SK-N-SH (cell line): ENCODE measurements around the gene SMCP. TPM values are rescaled to one million over a fixed set of nuclear protein-coding genes. Genes with fewer than 3 reads are reported as not detected.

Experiments used
- CTCF ChIA-PET: fragments of 300-600, 350-600 bp; formaldehyde crosslinking; extraction: SDS; loops from one replicate; lab custom pipeline; 2021; lab: Yijun Ruan, JAX
- POLR2A ChIA-PET: fragments of 350-600 bp; sonication (Branson Sonifier 250); formaldehyde crosslinking; extraction: SDS; loops from one replicate; lab custom pipeline; 2020; ENCODE audit warnings: antibody characterized with exemption, inconsistent platforms; lab: Yijun Ruan, JAX
- DNase-seq: peaks from one replicate; pipeline ENCODE4 v3.0.0; 2012
- H2AFZ ChIP-seq: fragments of 200-600 bp; sonication (generic); 2 replicates; pipeline ENCODE4 v1.8.1; 2016; ENCODE audit warnings: antibody characterized with exemption, mild to moderate bottlenecking, low read depth
- H3F3A ChIP-seq: fragments of 200-600 bp; sonication (generic); replicated peaks from 2 replicates; pipeline ENCODE3; 2016; ENCODE audit warnings: antibody characterized with exemption, mild to moderate bottlenecking; ENCODE audit not compliant: insufficient read depth
- H3K27ac ChIP-seq, 2 experiments: fragments of 200-500 bp in 1 of 2; fragments of 200-600 bp in 1 of 2; sonication (Bioruptor generic) in 1 of 2; sonication (generic), shearing (Covaris generic) in 1 of 2; 2 replicates each; pipeline versions ENCODE4 v1.5.1 to v1.6.1; 2014 to 2016; ENCODE audit warnings: low read depth in 2 of 2, inconsistent platforms in 1 of 2, low read length in 1 of 2, mild to moderate bottlenecking in 1 of 2, mixed read lengths in 1 of 2
- H3K27me3 ChIP-seq: fragments of 200-600 bp; sonication (generic), shearing (Covaris generic); 2 replicates; pipeline ENCODE4 v1.6.1; 2016; ENCODE audit warnings: mixed run types; ENCODE audit not compliant: insufficient read depth
- H3K36me3 ChIP-seq, 2 experiments: fragments of 200-500 bp in 1 of 2; fragments of 200-600 bp in 1 of 2; sonication (Bioruptor generic) in 1 of 2; sonication (generic) in 1 of 2; replicated peaks in 1 of 2; 2 replicates each; pipeline versions ENCODE3 to v1.5.1; 2014 to 2016; ENCODE audit warnings: low read length in 1 of 2, mild to moderate bottlenecking in 1 of 2; ENCODE audit not compliant: insufficient read depth in 2 of 2, control insufficient read depth in 1 of 2
- H3K4me1 ChIP-seq, 2 experiments: fragments of 200-500 bp in 1 of 2; fragments of 200-600 bp in 1 of 2; sonication (Bioruptor generic) in 1 of 2; sonication (generic), shearing (Covaris generic) in 1 of 2; 2 replicates each; pipeline versions ENCODE4 v1.5.1 to v1.6.1; 2014 to 2016; ENCODE audit warnings: low read depth in 1 of 2, low read length in 1 of 2, mixed run types in 1 of 2; ENCODE audit not compliant: insufficient read depth in 2 of 2, control insufficient read depth in 1 of 2
- H3K4me2 ChIP-seq: fragments of 200-600 bp; sonication (generic), shearing (Covaris generic); 2 replicates; pipeline ENCODE4 v1.6.1; 2017; ENCODE audit warnings: mixed run types
- H3K4me3 ChIP-seq, 2 experiments: fragments of 200-500 bp in 1 of 2; fragments of 200-600 bp in 1 of 2; sonication (Bioruptor generic) in 1 of 2; sonication (generic), shearing (Covaris generic) in 1 of 2; 2 replicates each; pipeline versions ENCODE4 v1.5.1 to v1.8.1; 2014 to 2016; ENCODE audit warnings: low read depth in 2 of 2, inconsistent platforms in 1 of 2, low read length in 1 of 2, mild to moderate bottlenecking in 1 of 2, mixed read lengths in 1 of 2, moderate library complexity in 1 of 2
- H3K79me2 ChIP-seq: fragments of 200-600 bp; sonication (generic); 2 replicates; pipeline ENCODE4 v1.8.1; 2017; ENCODE audit warnings: mild to moderate bottlenecking; ENCODE audit not compliant: insufficient read depth
- H3K9ac ChIP-seq: fragments of 200-600 bp; sonication (generic); 2 replicates; pipeline ENCODE4 v1.6.1; 2017; ENCODE audit warnings: mixed run types
- H3K9me2 ChIP-seq: fragments of 200-600 bp; sonication (generic); 2 replicates; pipeline ENCODE4 v1.6.1; 2017; ENCODE audit warnings: mixed run types
- H3K9me3 ChIP-seq: fragments of 200-600 bp; sonication (generic); 2 replicates; pipeline ENCODE4 v1.6.1; 2017; ENCODE audit warnings: mixed run types, mild to moderate bottlenecking, moderate library complexity
- H4K20me1 ChIP-seq: fragments of 200-600 bp; sonication (generic); 2 replicates; pipeline ENCODE4 v1.6.1; 2017; ENCODE audit warnings: mild to moderate bottlenecking, mixed run types; ENCODE audit not compliant: insufficient read depth
- CHD2 ChIP-seq: fragments of 150-350 bp; IDR thresholded peaks from 2 replicates; pipeline ENCODE4 v1.6.1; 2018; ENCODE audit warnings: low read length; ENCODE audit not compliant: partially characterized antibody
- CTCF ChIP-seq: fragments of 200-600 bp; sonication (generic); IDR thresholded peaks from 2 replicates; pipeline ENCODE4 v1.6.1; 2017; ENCODE audit warnings: antibody characterized with exemption, mild to moderate bottlenecking, moderate library complexity
- ELF1 ChIP-seq: IDR thresholded peaks from 2 replicates; pipeline ENCODE4 v1.4.0; 2012
- EZH2phosphoT487 ChIP-seq: fragments of 200-600 bp; sonication (generic); IDR thresholded peaks from 2 replicates; pipeline ENCODE4 v1.6.1; 2017; ENCODE audit warnings: low read depth, mixed run types, mild to moderate bottlenecking, antibody characterized with exemption, moderate library complexity, borderline replicate concordance
- FOSL2 ChIP-seq: IDR thresholded peaks from 2 replicates; pipeline ENCODE4 v1.4.0; 2012; ENCODE audit warnings: low read depth, mild to moderate bottlenecking, moderate library complexity, borderline replicate concordance
- FOXJ3 ChIP-seq: sonication (generic); formaldehyde crosslinking; IDR thresholded peaks from 2 replicates; pipeline ENCODE4 v1.5.1; 2020; ENCODE audit warnings: mild to moderate bottlenecking, missing genetic modification reagents
- FOXM1 ChIP-seq: IDR thresholded peaks from 2 replicates; pipeline ENCODE4 v1.4.0; 2012; ENCODE audit warnings: low read depth, mild to moderate bottlenecking
- GABPA ChIP-seq: IDR thresholded peaks from 2 replicates; pipeline ENCODE4 v1.4.0; 2012; ENCODE audit warnings: low read depth, mild to moderate bottlenecking
- GATA2 ChIP-seq: sonication (generic); formaldehyde crosslinking; IDR thresholded peaks from 2 replicates; pipeline ENCODE4 v1.5.0; 2020; ENCODE audit warnings: mild to moderate bottlenecking, missing genetic modification reagents
- JUND ChIP-seq: IDR thresholded peaks from 2 replicates; pipeline ENCODE4 v1.4.0; 2012
- NRF1 ChIP-seq: IDR thresholded peaks from 2 replicates; pipeline ENCODE4 v1.6.1; 2012; ENCODE audit warnings: low read depth, mild to moderate bottlenecking, low read length
- RAD21 ChIP-seq: IDR thresholded peaks from 2 replicates; pipeline ENCODE4 v1.6.1; 2012; ENCODE audit warnings: mild to moderate bottlenecking, low read length
- RCOR1 ChIP-seq: fragments of 150-350 bp; IDR thresholded peaks from 2 replicates; pipeline ENCODE4 v1.6.1; 2017; ENCODE audit warnings: antibody characterized with exemption, low read length
- RFX5 ChIP-seq: IDR thresholded peaks from 2 replicates; pipeline ENCODE4 v1.6.1; 2012; ENCODE audit warnings: mild to moderate bottlenecking, improper control_type of control experiment, low read length
- SMC3 ChIP-seq: IDR thresholded peaks from 2 replicates; pipeline ENCODE4 v1.6.1; 2012; ENCODE audit warnings: low read depth, low read length, improper control_type of control experiment
- TAF1 ChIP-seq: IDR thresholded peaks from 2 replicates; pipeline ENCODE4 v1.6.1; 2012; ENCODE audit warnings: low read depth, mild to moderate bottlenecking, low read length, moderate library complexity, borderline replicate concordance
- TEAD4 ChIP-seq: IDR thresholded peaks from 2 replicates; pipeline ENCODE4 v1.4.0; 2012; ENCODE audit warnings: mild to moderate bottlenecking, borderline replicate concordance; ENCODE audit not compliant: insufficient read depth
- WGBS: methylation state at CpG from one replicate; pipeline ENCODE4 v1.1.6; 2017; ENCODE audit warnings: low lambda C conversion rate; 5-methylcytosine and 5-hydroxymethylcytosine counted together
- polyA plus RNA-seq, 3 experiments: library from polyadenylated mRNA; depleted of rRNA; stranded (reverse); fragments of >200 nt; gene quantifications; 2 replicates each; pipeline ENCODE4 v1.2.3, GENCODE V29; 2012
- TF ChIP-seq, protein P1 (sequence below): fragments of 150-350 bp; IDR thresholded peaks from 2 replicates; pipeline ENCODE4 v1.6.1; 2016; ENCODE audit warnings: mild to moderate bottlenecking, low read depth, low read length
- TF ChIP-seq, protein P2 (sequence below): fragments of 150-350 bp; IDR thresholded peaks from 2 replicates; pipeline ENCODE4 v1.6.1; 2017; ENCODE audit warnings: antibody characterized with exemption, low read length, low read depth, borderline replicate concordance

Gene SMCP
- polyA plus RNA-seq, 1 of the 3 experiments (the other 2 are of a cell fraction) = not detected

DNA sequence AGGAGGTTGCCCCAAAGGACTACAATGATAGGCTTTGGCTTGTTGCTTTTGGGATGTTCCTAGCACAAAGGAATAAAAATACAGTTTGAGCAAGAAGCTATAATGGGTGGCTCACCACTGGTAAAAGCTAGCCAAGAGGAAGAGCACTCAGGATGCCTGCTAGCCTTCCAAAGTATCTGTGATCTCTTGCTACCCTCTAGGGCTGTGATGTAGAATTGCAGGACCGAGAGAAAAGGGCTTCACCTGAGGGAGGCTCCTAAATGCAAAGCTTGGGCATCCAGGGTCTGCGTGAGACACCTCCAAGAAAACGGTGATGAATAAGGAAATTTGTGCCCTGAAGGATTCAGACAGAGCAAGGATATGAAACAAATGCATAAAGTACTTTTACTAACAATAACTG lies 48.0 kb downstream of the SMCP start:
- Histone ChIP-seq H3K4me1 (no peaks in the 10 kb centered on the region), H3K9ac (no peak overlapping the region), H3K36me3 (no peaks in the 10 kb centered on the region), H3K27me3 (no peaks in the 10 kb centered on the region), H3K9me2 (no peaks in the 10 kb centered on the region), H3K9me3 (no peaks in the 10 kb centered on the region), H3K4me3 (no peak overlapping the region), H3K79me2 (no peaks in the 10 kb centered on the region), H4K20me1 (no peaks in the 10 kb centered on the region), H3F3A (no peaks in the 10 kb centered on the region), H3K4me2 (no peak overlapping the region), H3K27ac (no peak overlapping the region), H2AFZ (0 out of 2 replicates have a peak overlapping the region, but pooled peaks have one; percentile 27)
- POLR2A ChIA-PET = no interaction called here
- TF ChIP-seq FOSL2 (no peak), CTCF (peak; percentile 85), RAD21 (peak; percentile 70), RFX5 (no peak), JUND (no peak), NRF1 (no peak), SMC3 (peak; percentile 74)
- CTCF ChIA-PET = interaction anchor here (1.7 kb wide), 1 partner anchor 57 kb away, joined by 6 read pairs; no protein-coding TSS in a partner anchor
- no peak for DNase-seq
- 2% methylated on average over 3 of the region's 3 CpGs for WGBS

GRCh38 chr1:152928671-152929070 lies 50.5 kb downstream of the SMCP start:
- CTCF ChIA-PET = no interaction called here
- POLR2A ChIA-PET = no interaction called here
- no peak for DNase-seq
- Histone ChIP-seq H3K4me2 (no peak overlapping the region), H2AFZ (no peak overlapping the region), H3F3A (no peaks in the 10 kb centered on the region), H3K79me2 (no peaks in the 10 kb centered on the region), H3K4me3 (no peak overlapping the region), H3K27ac (no peak overlapping the region), H3K9ac (no peak overlapping the region), H3K27me3 (no peaks in the 10 kb centered on the region), H3K9me3 (no peaks in the 10 kb centered on the region), H3K9me2 (no peaks in the 10 kb centered on the region), H3K36me3 (no peaks in the 10 kb centered on the region), H3K4me1 (no peaks in the 10 kb centered on the region), H4K20me1 (no peaks in the 10 kb centered on the region)
- TF ChIP-seq JUND = no peak
- TF ChIP-seq GATA2 (CRISPR knock-in tag) = no peak
- under 1% methylated on average over 3 of the region's 3 CpGs for WGBS

DNA sequence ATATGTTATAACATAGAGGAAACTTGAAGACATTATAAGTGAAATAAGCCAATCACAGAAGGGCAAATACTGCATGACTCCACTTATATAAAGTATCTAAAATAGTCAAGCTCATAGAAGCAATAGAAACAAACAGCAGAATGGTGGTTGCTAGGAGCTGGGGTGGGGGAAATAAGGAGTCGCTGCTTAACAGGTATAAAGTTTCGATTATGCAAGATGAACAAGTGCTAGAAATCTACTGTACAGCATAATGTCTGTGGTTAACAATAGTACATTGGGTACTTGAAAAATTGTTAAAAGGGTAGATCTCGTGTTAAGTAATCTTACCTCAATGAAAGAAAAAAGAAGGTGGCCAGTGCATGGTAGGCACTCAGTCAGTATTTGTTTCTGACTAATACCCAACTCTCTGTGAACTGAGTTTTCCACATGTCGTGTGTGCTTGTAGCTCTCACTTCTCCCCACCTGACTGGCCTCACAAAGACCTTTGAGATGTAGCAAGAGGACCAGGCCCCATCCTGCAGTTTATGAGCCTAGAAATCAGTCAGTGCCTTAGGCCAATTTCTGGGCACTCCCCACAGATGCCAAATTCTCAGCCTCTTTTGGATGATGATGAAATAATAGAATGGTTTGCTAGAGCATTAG lies 54.2 kb downstream of the SMCP start:
- Histone ChIP-seq H3K9me3 (no peaks in the 10 kb centered on the region), H3K27me3 (peaks cover 11% of the 10 kb centered on the region; the same call in 1 of the 2 replicates), H3K4me1 (no peaks in the 10 kb centered on the region), H3K9me2 (no peaks in the 10 kb centered on the region), H3K9ac (no peak overlapping the region), H3K36me3 (no peaks in the 10 kb centered on the region), H4K20me1 (no peaks in the 10 kb centered on the region), H3K4me2 (no peak overlapping the region), H3K27ac (no peak overlapping the region), H3K4me3 (no peak overlapping the region), H2AFZ (no peak overlapping the region), H3F3A (no peaks in the 10 kb centered on the region), H3K79me2 (no peaks in the 10 kb centered on the region)
- POLR2A ChIA-PET = no interaction called here
- WGBS = 0% methylated on average over 4 of the region's 4 CpGs
- no peak for DNase-seq
- CTCF ChIA-PET = no interaction called here
- no peak for TF ChIP-seq EZH2phosphoT487
- TF ChIP-seq, protein P1, sequence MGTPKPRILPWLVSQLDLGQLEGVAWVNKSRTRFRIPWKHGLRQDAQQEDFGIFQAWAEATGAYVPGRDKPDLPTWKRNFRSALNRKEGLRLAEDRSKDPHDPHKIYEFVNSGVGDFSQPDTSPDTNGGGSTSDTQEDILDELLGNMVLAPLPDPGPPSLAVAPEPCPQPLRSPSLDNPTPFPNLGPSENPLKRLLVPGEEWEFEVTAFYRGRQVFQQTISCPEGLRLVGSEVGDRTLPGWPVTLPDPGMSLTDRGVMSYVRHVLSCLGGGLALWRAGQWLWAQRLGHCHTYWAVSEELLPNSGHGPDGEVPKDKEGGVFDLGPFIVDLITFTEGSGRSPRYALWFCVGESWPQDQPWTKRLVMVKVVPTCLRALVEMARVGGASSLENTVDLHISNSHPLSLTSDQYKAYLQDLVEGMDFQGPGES = no peak
- no peak for TF ChIP-seq ELF1
- no peak for TF ChIP-seq RAD21
- no peak for TF ChIP-seq RFX5
- no peak for TF ChIP-seq TAF1
- TF ChIP-seq FOXJ3 (CRISPR knock-in tag) = no peak
- TF ChIP-seq GATA2 (CRISPR knock-in tag) = no peak
- TF ChIP-seq, protein P2, sequence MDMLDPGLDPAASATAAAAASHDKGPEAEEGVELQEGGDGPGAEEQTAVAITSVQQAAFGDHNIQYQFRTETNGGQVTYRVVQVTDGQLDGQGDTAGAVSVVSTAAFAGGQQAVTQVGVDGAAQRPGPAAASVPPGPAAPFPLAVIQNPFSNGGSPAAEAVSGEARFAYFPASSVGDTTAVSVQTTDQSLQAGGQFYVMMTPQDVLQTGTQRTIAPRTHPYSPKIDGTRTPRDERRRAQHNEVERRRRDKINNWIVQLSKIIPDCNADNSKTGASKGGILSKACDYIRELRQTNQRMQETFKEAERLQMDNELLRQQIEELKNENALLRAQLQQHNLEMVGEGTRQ = no peak
- no peak for TF ChIP-seq NRF1
- TF ChIP-seq GABPA = no peak
- TF ChIP-seq FOXM1 = no peak
- no peak for TF ChIP-seq RCOR1
- no peak for TF ChIP-seq TEAD4
- no peak for TF ChIP-seq CHD2
